Upper lobe of left lung (tissue), 6 donors: Measurements from ENCODE around the gene S100G. TPM values are rescaled to one million over a fixed set of nuclear protein-coding genes. Genes with fewer than 3 reads are reported as not detected.

Source experiments
- ATAC-seq, 2 donors: fragments of 200-7000 bp; cut with Tn5 transposase; one replicate each; pipeline ENCODE4 v1.9.1; 2022; ENCODE audit warnings: mild to moderate bottlenecking in 2 of 2, moderate library complexity in 2 of 2; ENCODE audit not compliant: low FRiP score in 2 of 2
- DNase-seq, 2 donors: peaks; one replicate each; pipeline ENCODE4 v3.0.0-alpha.2; 2019 to 2020
- H3K27ac ChIP-seq, 4 donors: fragments of 200-600 bp; sonication (generic); one replicate each; pipeline ENCODE4 v1.5.1; 2016 to 2019
- H3K27me3 ChIP-seq, 4 donors: fragments of 200-600 bp; sonication (generic); one replicate each; pipeline ENCODE4 v1.5.1; 2017 to 2019
- H3K36me3 ChIP-seq, 4 donors: fragments of 200-600 bp; sonication (generic); one replicate each; pipeline ENCODE4 v1.5.1; 2016 to 2019
- H3K4me1 ChIP-seq, 4 donors: fragments of 200-600 bp; sonication (generic); one replicate each; pipeline ENCODE4 v1.5.1; 2018 to 2019
- H3K4me3 ChIP-seq, 4 donors: fragments of 200-600 bp; sonication (generic); one replicate each; pipeline ENCODE4 v1.5.1; 2017 to 2019; ENCODE audit warnings: mild to moderate bottlenecking in 2 of 4, moderate library complexity in 1 of 4
- H3K9me3 ChIP-seq, 4 donors: fragments of 200-600 bp; sonication (generic); one replicate each; pipeline ENCODE4 v1.5.1; 2018 to 2019
- CTCF ChIP-seq, 6 experiments: fragments of 450-650 bp in 4 of 6; fragments of 200-600 bp in 2 of 6; sonication (generic) in 2 of 6; IDR thresholded peaks; one replicate each; pipeline ENCODE4 v1.5.1; 2016 to 2019; ENCODE audit warnings: antibody characterized with exemption in 6 of 6
- EP300 ChIP-seq, 4 donors: sonication (generic); formaldehyde crosslinking; IDR thresholded peaks; one replicate each; pipeline ENCODE4 v1.5.1; 2017; ENCODE audit warnings: antibody characterized with exemption in 4 of 4, control low read depth in 2 of 4
- POLR2A ChIP-seq, 4 donors: fragments of 450-650 bp; IDR thresholded peaks; one replicate each; pipeline ENCODE4 v1.5.1; 2016 to 2017; ENCODE audit warnings: antibody characterized with exemption in 4 of 4, mild to moderate bottlenecking in 2 of 4
- POLR2AphosphoS5 ChIP-seq, 2 donors: sonication (generic); formaldehyde crosslinking; IDR thresholded peaks; one replicate each; pipeline ENCODE4 v1.5.1; 2017; ENCODE audit warnings: antibody characterized with exemption in 2 of 2
- WGBS, 2 donors: methylation state at CpG; one replicate each; pipeline ENCODE4 v1.1.5; 2017 to 2018; 5-methylcytosine and 5-hydroxymethylcytosine counted together
- total RNA-seq, 6 donors: library from RNA; depleted of rRNA in 4 of 6; stranded (reverse); fragments of >200 nt in 4 of 6; gene quantifications; one replicate each; pipeline versions ENCODE4 v1.1.0 to v1.2.1, GENCODE V29; 2016 to 2021
- donor health status: DM: no; HTN: no; CAD: no; lungs with moderate emphysema.
- donor health status: DM: no; HTN: yes; CAD: no; lungs with severe emphysema.

The S100G gene
- total RNA-seq, 6 donors from 2014 or later, result 0.54 TPM; not detected in 5

- DNase-seq (no peak), ATAC-seq (no peak)
- 93 to 94% methylated on average over 5 of the region's 5 CpGs for WGBS, 2 donors
- Histone ChIP-seq H3K27me3 (no peaks in the 10 kb centered on the region), H3K4me1 (no peaks in the 10 kb centered on the region), H3K4me3 (no peak overlapping the region), H3K27ac (no peak overlapping the region), H3K36me3 (no peaks in the 10 kb centered on the region), H3K9me3 (no peaks in the 10 kb centered on the region)
- TF ChIP-seq POLR2AphosphoS5 (IDR thresholded peaks at IDR 0.05), result no peak
- TF ChIP-seq CTCF (IDR thresholded peaks at IDR 0.05), result no peak
- no peak for TF ChIP-seq EP300 (IDR thresholded peaks at IDR 0.05)
- no peak for TF ChIP-seq POLR2A (IDR thresholded peaks at IDR 0.05)
Observed at GRCh38 chrX:16635040-16635439, 14.9 kb upstream of the S100G start.

GRCh38 chrX:16635596-16635995, 14.4 kb upstream of the S100G start:
- ATAC-seq (no peak), DNase-seq (no peak)
- Histone ChIP-seq H3K36me3 (no peaks in the 10 kb centered on the region), H3K9me3 (no peaks in the 10 kb centered on the region), H3K4me3 (no peak overlapping the region), H3K27ac (no peak overlapping the region), H3K27me3 (no peaks in the 10 kb centered on the region), H3K4me1 (no peaks in the 10 kb centered on the region)
- TF ChIP-seq POLR2AphosphoS5 (IDR thresholded peaks at IDR 0.05), result no peak
- TF ChIP-seq CTCF (IDR thresholded peaks at IDR 0.05), result no peak
- no peak for TF ChIP-seq EP300 (IDR thresholded peaks at IDR 0.05)
- no peak for TF ChIP-seq POLR2A (IDR thresholded peaks at IDR 0.05)
- WGBS, 2 donors, result 87 to 100% methylated on average over 3 of the region's 3 CpGs

GRCh38 chrX:16638533-16638932, 11.4 kb upstream of the S100G start:
- H3K27ac ChIP-seq, result no peak overlapping the region
- H3K4me3 ChIP-seq, result no peak overlapping the region
- WGBS, 2 donors, result 90 to 95% methylated on average over 7 of the region's 7 CpGs
- H3K36me3 ChIP-seq, result no peaks in the 10 kb centered on the region
- ATAC-seq (no peak), DNase-seq (no peak)
- no peak for TF ChIP-seq POLR2AphosphoS5 (IDR thresholded peaks at IDR 0.05)
- TF ChIP-seq CTCF (IDR thresholded peaks at IDR 0.05), result no peak
- no peaks in the 10 kb centered on the region for H3K27me3 ChIP-seq
- no peaks in the 10 kb centered on the region for H3K4me1 ChIP-seq
- no peaks in the 10 kb centered on the region for H3K9me3 ChIP-seq

GRCh38 chrX:16639966-16640365, 10.0 kb upstream of the S100G start:
- ATAC-seq, result no peak
- no peaks in the 10 kb centered on the region for H3K9me3 ChIP-seq
- H3K4me1 ChIP-seq, result no peaks in the 10 kb centered on the region
- H3K4me3 ChIP-seq, result no peak overlapping the region
- H3K27me3 ChIP-seq, result no peaks in the 10 kb centered on the region
- WGBS, 2 donors, result 81 to 84% methylated on average over 5 to 6 of the region's 6 CpGs
- TF ChIP-seq POLR2A (IDR thresholded peaks at IDR 0.05), result no peak
- TF ChIP-seq POLR2AphosphoS5 (IDR thresholded peaks at IDR 0.05), result no peak
- TF ChIP-seq CTCF (IDR thresholded peaks at IDR 0.05), result no peak
- no peak for TF ChIP-seq EP300 (IDR thresholded peaks at IDR 0.05)
- no peak overlapping the region for H3K27ac ChIP-seq
- no peaks in the 10 kb centered on the region for H3K36me3 ChIP-seq
- DNase-seq, result no peak

GRCh38 chrX:16640823-16641222, 9.1 kb upstream of the S100G start:
- Histone ChIP-seq H3K4me1 (no peaks in the 10 kb centered on the region), H3K27me3 (no peaks in the 10 kb centered on the region), H3K36me3 (no peaks in the 10 kb centered on the region), H3K27ac (no peak overlapping the region), H3K4me3 (no peak overlapping the region), H3K9me3 (no peaks in the 10 kb centered on the region)
- TF ChIP-seq POLR2A (IDR thresholded peaks at IDR 0.05) (no peak), EP300 (IDR thresholded peaks at IDR 0.05) (peak in 1 of 4 donors; percentile 81)
- DNase-seq (peak in 1 of 2 donors; percentile 50), ATAC-seq (no peak)
- 68 to 88% methylated on average over 3 to 4 of the region's 4 CpGs for WGBS, 2 donors
